ENCODE results near the gene KLKB1. TPM values are rescaled to one million over a fixed set of nuclear protein-coding genes. Genes with fewer than 3 reads are reported as not detected.

The KLKB1 gene
- polyA plus RNA-seq, 1 donor (not counting 4 experiments of a cell fraction or from before 2014, with no cell fraction given) = 0.04 TPM

DNA sequence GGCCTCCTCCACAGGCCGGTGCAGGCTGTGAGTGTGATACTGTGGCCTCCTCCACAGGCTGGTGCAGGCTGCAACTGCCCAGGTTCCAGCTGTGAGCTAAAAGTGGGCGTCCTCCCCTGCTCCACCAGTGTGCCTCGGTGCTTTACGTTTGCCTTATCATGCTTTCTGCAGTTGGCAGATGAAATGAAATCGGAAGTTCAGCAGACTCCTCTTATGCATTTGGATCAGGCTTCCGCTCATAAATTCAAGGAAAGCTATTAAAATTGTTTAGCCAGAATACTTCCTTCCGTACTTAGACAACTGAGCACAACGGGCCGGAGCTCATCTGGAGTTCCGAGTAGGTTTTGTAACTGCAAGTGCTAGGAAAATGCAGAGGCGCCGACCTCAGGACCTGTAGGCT is 23.9 kb upstream of the KLKB1 start:
- H3K27me3 ChIP-seq (ENCODE audit: control insufficient read depth, extremely low read depth, insufficient read depth, low read length) = no peaks in the 10 kb centered on the region
- no peak overlapping the region for H3K4me3 ChIP-seq (ENCODE audit: control insufficient read depth in 2 of 3, extremely low read depth in 1 of 3, insufficient read depth in 2 of 3, low read depth in 1 of 3, low read length in 3 of 3)
- TF ChIP-seq EZH2 (IDR thresholded peaks at IDR 0.05; ENCODE audit: low read length) = no peak
- TF ChIP-seq CTCF (optimal IDR thresholded peaks at IDR 0.05 in 1 of 3, IDR thresholded peaks at IDR 0.05 in 1 of 3, conservative IDR thresholded peaks at IDR 0.05 in 1 of 3; ENCODE audit: extremely low read depth in 1 of 3, insufficient read depth in 2 of 3, low read length in 3 of 3) = no peak
- DNase-seq (ENCODE audit: low read depth, low spot score) (no peak), FAIRE-seq (no peak)
- H3K4me1 ChIP-seq (ENCODE audit: control insufficient read depth, extremely low read depth, insufficient read depth, low read length) = no peaks in the 10 kb centered on the region
- H3K36me3 ChIP-seq (ENCODE audit: control insufficient read depth in 2 of 2, extremely low read depth in 1 of 2, insufficient read depth in 2 of 2, low read length in 2 of 2) = no peaks in the 10 kb centered on the region
- H3K27ac ChIP-seq (ENCODE audit: control insufficient read depth, insufficient read depth, low read length) = no peak overlapping the region
- no peaks in the 10 kb centered on the region for H3K9me3 ChIP-seq (ENCODE audit: control insufficient read depth, low read depth, low read length)
- no peak overlapping the region for H3K4me2 ChIP-seq (ENCODE audit: control insufficient read depth, extremely low read depth, insufficient read depth, low read depth, low read length)
- no peaks in the 10 kb centered on the region for H3K9me1 ChIP-seq (ENCODE audit: control insufficient read depth, extremely low read depth, insufficient read depth, low read length)
- dilution Hi-C loops (cut with MboI; ENCODE audit: extremely low pct_ligation_motif_present, low sequenced_read_pairs) = no loop called here
- no peaks in the 10 kb centered on the region for H3K79me2 ChIP-seq (ENCODE audit: control insufficient read depth, insufficient read depth, low read length)
- H4K20me1 ChIP-seq (ENCODE audit: control insufficient read depth, extremely low read depth, insufficient read depth, low read length) = no peaks in the 10 kb centered on the region
- no peak overlapping the region for H2AFZ ChIP-seq (ENCODE audit: control insufficient read depth, low read length)
- no peak overlapping the region for H3K9ac ChIP-seq (ENCODE audit: control insufficient read depth, extremely low read depth, insufficient read depth, low read length)

GRCh38 chr4:186204103-186204559 is 23.2 kb upstream of the KLKB1 start:
- no peak overlapping the region for H3K4me3 ChIP-seq (ENCODE audit: control insufficient read depth in 2 of 3, extremely low read depth in 1 of 3, insufficient read depth in 2 of 3, low read depth in 1 of 3, low read length in 3 of 3)
- no peak for FAIRE-seq

More at GRCh38 chr4:186204103-186204559, 23.2 kb upstream of the KLKB1 start:
- H3K36me3 ChIP-seq (ENCODE audit: control insufficient read depth in 2 of 2, extremely low read depth in 1 of 2, insufficient read depth in 2 of 2, low read length in 2 of 2) = no peaks in the 10 kb centered on the region
- no peak overlapping the region for H3K4me2 ChIP-seq (ENCODE audit: control insufficient read depth, extremely low read depth, insufficient read depth, low read depth, low read length)
- no peaks in the 10 kb centered on the region for H3K9me1 ChIP-seq (ENCODE audit: control insufficient read depth, extremely low read depth, insufficient read depth, low read length)
- dilution Hi-C loops (cut with MboI; ENCODE audit: extremely low pct_ligation_motif_present, low sequenced_read_pairs) = no loop called here
- no peaks in the 10 kb centered on the region for H3K9me3 ChIP-seq (ENCODE audit: control insufficient read depth, low read depth, low read length)
- H4K20me1 ChIP-seq (ENCODE audit: control insufficient read depth, extremely low read depth, insufficient read depth, low read length) = no peaks in the 10 kb centered on the region
- TF ChIP-seq CTCF (optimal IDR thresholded peaks at IDR 0.05 in 1 of 3, IDR thresholded peaks at IDR 0.05 in 1 of 3, conservative IDR thresholded peaks at IDR 0.05 in 1 of 3; ENCODE audit: extremely low read depth in 1 of 3, insufficient read depth in 2 of 3, low read length in 3 of 3) (no peak), EZH2 (IDR thresholded peaks at IDR 0.05; ENCODE audit: low read length) (no peak)
- no peaks in the 10 kb centered on the region for H3K27me3 ChIP-seq (ENCODE audit: control insufficient read depth, extremely low read depth, insufficient read depth, low read length)
- no peaks in the 10 kb centered on the region for H3K4me1 ChIP-seq (ENCODE audit: control insufficient read depth, extremely low read depth, insufficient read depth, low read length)
- DNase-seq (ENCODE audit: low read depth, low spot score) = no peak
- H3K9ac ChIP-seq (ENCODE audit: control insufficient read depth, extremely low read depth, insufficient read depth, low read length) = no peak overlapping the region
- H2AFZ ChIP-seq (ENCODE audit: control insufficient read depth, low read length) = no peak overlapping the region
- H3K79me2 ChIP-seq (ENCODE audit: control insufficient read depth, insufficient read depth, low read length) = no peaks in the 10 kb centered on the region
- H3K27ac ChIP-seq (ENCODE audit: control insufficient read depth, insufficient read depth, low read length) = no peak overlapping the region
